Loucy (cell line): ENCODE results near the gene ZNF70.

ENCODE experiments used
- CTCF ChIP-seq: fragments of 200-600 bp; sonication (generic); conservative IDR thresholded peaks from 2 replicates; pipeline ENCODE4 v1.5.1; 2014; ENCODE audit warnings: mild to moderate bottlenecking, antibody characterized with exemption, low read length
- EZH2phosphoT487 ChIP-seq: fragments of 200-600 bp; IDR thresholded peaks from 2 replicates; pipeline ENCODE4 v1.6.1; 2018; ENCODE audit warnings: antibody characterized with exemption, mild to moderate bottlenecking, moderate library complexity, borderline replicate concordance

GRCh38 chr22:23784215-23784732 lies 33.4 kb upstream of the ZNF70 start:
- TF ChIP-seq EZH2phosphoT487 (no peak), CTCF (no peak)
